Mononuclear cell (primary cell): ENCODE data around the gene PHC2. TPM values are rescaled to one million over a fixed set of nuclear protein-coding genes. Genes with fewer than 3 reads are reported as not detected.
"Not testable (repeated sequence)": the region's sequence is repeated elsewhere in the genome, so short reads cannot be mapped to it uniquely, and the experiment has no call there.

Experiments
- H3K27me3 ChIP-seq: 2 replicates; pipeline ENCODE4 v1.6.0; 2011; ENCODE audit warnings: low read length, control low read depth; ENCODE audit not compliant: insufficient read depth
- H3K4me1 ChIP-seq: 2 replicates; pipeline ENCODE4 v1.5.1; 2011; ENCODE audit warnings: mild to moderate bottlenecking, low read length, control low read depth; ENCODE audit not compliant: insufficient read depth
- H3K4me3 ChIP-seq: 2 replicates; pipeline ENCODE4 v1.5.1; 2011; ENCODE audit warnings: mild to moderate bottlenecking, low read length, moderate library complexity
- H3K9me3 ChIP-seq: 2 replicates; pipeline ENCODE4 v1.5.1; 2011; ENCODE audit warnings: low read depth, mild to moderate bottlenecking, control low read depth, low read length
- total RNA-seq: library from RNA; depleted of rRNA; stranded (reverse); fragments of >200 nt; gene quantifications from one replicate; pipeline ENCODE4 v1.2.3, GENCODE V29; 2012

The PHC2 gene
- total RNA-seq, 1 donor, result 55.6 TPM

DNA sequence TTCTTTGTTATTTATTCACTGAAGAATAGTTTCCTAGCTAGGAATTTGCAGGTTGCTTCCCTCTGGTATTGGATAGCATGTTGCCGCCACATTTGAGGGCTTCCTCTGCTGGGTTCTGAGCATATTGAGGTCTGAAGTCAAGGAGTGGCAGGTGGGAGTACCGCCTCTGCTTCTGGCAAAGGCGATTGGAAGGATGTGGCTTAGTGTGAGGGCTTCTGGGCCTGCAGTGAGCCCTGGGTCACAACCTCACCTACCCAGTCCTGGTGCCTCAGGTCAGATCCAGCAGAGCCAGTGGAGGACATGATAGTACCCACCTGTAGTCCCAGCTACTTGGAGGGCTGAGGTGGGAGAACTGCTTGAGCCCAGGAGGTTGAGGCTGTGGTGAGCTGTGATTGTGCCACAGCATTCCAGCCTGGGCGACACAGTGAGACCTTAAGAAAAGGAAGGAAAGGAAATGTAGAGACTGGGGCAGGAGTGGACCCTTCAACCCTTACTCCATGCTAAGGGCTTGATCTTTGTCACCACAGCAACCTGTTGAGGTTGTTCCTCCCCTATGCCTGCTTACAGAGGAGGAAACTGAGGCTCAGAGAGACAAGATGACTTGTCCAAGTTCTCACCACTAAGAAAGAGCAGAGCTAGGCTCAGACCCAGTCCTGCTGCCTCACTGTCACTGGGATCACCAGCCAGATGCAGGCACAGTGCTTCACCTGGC is 132.8 kb downstream of the PHC2 start:
- no peaks in the 10 kb centered on the region for H3K27me3 ChIP-seq

DNA sequence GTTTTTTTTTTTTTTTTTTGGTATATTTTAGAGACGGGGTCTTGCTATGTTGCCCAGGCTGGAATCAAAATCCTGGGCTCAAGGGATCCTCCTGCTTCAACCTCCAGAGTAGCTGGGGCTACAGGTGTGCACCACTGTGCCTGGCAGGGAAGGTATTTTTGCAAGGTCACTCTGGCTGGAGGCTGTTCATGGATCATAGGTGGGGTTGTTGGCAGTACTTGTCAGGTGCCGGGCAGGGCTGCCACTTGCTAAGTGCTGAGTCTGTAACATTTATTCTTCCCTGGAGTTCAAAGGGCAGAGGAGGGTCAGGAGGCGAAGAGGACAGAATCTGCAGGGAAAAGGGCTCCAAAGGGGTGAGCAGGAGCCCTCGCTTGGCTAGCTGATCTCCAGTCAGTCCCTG is 134.1 kb downstream of the PHC2 start:
- H3K27me3 ChIP-seq, result no peaks in the 10 kb centered on the region

More for the DNA sequence above, 132.8 kb downstream of the PHC2 start:
- Histone ChIP-seq H3K9me3 (no peaks in the 10 kb centered on the region), H3K4me3 (no peak overlapping the region), H3K4me1 (peaks cover 18% of the 10 kb centered on the region)

DNA sequence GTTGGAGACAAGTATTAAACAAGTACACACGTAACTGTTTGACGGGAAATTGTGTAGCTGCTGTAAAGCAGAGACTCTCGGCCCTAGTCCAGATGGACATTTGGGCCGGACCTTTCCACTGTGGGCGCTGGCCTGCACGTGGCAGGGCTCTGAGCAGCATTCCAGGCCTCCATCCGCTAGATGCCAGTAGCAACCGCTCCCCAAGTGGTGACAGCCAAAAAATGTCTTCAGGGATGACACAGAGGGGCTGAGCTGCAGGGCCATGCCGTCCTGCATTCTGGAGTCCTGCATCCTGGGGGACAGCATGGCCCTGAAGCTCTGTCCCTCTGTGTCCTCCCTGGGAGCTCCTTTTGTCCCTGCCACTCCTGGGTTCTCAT is 134.8 kb downstream of the PHC2 start:
- H3K4me3 ChIP-seq, result no peak overlapping the region
- peaks cover 8% of the 10 kb centered on the region for H3K4me1 ChIP-seq
- no peaks in the 10 kb centered on the region for H3K27me3 ChIP-seq

More for the DNA sequence above, 134.1 kb downstream of the PHC2 start:
- Histone ChIP-seq H3K4me1 (peaks cover 8% of the 10 kb centered on the region), H3K4me3 (no peak overlapping the region), H3K9me3 (no peaks in the 10 kb centered on the region)

DNA sequence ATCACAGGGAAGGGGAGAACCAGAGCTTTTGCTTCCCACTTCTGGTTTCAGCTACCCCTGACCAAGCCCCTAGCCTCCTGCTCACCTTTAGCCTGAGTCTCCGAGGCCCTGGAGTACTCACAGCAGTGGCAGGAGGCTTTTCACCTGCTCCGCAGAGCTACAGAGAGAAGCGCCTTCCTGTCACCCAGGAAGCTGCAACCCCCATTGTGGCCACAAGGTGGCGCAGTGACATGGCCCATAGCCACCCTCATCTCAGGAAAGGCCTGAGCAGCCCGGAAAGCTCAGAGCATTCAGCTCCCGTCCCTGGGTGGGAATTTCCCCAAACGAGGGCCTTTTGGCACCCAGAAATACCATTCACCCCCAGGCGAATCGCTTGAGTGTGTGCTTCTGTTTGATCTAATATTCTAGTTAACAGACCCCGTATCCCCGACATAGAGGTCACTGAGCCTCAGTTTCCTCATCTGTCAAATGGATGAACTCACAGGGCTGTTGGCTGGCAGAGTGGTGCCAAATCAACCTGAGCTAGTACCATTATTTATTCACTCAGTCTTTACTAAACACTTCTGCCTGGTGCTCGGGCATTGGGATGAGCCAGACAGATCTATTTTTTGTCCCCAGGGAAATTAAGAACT is 135.3 kb downstream of the PHC2 start:
- no peak overlapping the region for H3K4me3 ChIP-seq

More for the DNA sequence above, 134.8 kb downstream of the PHC2 start:
- H3K9me3 ChIP-seq, result no peaks in the 10 kb centered on the region

DNA sequence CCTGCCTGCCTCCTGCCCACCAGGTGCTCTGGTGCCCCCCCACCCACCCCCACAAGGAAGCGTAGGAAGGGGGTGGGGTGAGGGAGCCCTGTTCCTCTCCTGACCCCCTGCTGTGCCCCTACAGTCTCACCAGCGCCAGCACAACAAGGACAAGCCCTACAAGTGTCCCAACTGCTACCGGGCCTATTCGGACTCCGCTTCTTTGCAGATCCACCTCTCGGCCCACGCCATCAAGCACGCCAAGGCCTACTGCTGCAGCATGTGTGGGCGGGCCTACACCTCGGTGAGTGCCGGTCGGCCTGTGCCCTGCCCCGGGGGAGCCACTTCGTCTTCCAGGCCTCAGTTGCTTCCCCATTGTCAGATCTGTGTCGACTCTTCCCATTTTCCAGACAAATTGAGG is 135.9 kb downstream of the PHC2 start:
- Histone ChIP-seq H3K27me3 (no peaks in the 10 kb centered on the region), H3K4me1 (peaks cover 8% of the 10 kb centered on the region), H3K4me3 (no peak overlapping the region), H3K9me3 (no peaks in the 10 kb centered on the region)

More for the DNA sequence above, 135.3 kb downstream of the PHC2 start:
- Histone ChIP-seq H3K9me3 (no peaks in the 10 kb centered on the region), H3K4me1 (peaks cover 8% of the 10 kb centered on the region), H3K27me3 (no peaks in the 10 kb centered on the region)

DNA sequence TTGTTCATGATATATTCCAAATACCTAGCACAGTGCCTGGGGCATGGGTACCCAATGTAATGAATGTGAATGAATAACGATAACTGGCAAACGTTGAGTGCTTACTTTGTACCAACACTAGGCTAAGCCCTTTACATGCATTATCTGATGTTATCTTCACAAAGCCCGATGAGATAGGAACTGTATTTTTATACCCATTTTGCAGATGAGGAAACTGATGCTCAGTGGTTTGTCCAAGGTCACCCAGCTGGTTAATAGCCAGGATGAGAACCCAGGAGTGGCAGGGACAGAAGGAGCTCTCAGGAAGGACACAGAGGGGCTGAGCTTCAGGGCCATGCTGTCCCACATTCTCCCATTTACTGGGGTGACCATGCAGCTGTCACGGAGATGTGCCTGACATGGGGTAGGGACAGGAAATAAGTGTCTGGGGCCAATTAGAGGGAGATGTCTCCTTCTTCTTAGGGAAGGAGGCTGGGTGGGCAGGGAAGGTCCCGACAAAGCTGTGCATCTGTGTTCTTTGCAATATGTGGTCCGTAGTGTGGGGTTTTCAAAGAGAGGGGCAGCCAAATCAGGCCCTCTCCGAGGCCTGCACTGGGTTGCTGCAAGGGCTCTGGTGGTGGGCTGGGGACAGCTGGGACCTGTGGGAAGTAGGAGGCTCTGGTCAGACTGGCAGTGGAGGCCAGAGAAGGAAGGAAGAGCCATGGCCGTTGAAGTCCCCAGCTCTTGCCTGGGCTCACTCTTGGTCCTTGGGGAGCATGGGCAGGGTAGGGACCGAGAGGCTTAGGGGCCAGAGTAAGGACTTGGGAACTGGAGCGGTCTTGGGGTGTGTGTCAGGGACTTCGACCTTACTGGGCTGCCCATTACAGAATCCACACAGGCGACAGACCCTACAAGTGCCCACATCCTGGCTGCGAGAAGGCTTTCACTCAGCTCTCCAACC is 136.6 kb downstream of the PHC2 start:
- H3K27me3 ChIP-seq, result no peaks in the 10 kb centered on the region
- H3K4me1 ChIP-seq, result peaks cover 8% of the 10 kb centered on the region
- no peak overlapping the region for H3K4me3 ChIP-seq
- H3K9me3 ChIP-seq, result no peaks in the 10 kb centered on the region

DNA sequence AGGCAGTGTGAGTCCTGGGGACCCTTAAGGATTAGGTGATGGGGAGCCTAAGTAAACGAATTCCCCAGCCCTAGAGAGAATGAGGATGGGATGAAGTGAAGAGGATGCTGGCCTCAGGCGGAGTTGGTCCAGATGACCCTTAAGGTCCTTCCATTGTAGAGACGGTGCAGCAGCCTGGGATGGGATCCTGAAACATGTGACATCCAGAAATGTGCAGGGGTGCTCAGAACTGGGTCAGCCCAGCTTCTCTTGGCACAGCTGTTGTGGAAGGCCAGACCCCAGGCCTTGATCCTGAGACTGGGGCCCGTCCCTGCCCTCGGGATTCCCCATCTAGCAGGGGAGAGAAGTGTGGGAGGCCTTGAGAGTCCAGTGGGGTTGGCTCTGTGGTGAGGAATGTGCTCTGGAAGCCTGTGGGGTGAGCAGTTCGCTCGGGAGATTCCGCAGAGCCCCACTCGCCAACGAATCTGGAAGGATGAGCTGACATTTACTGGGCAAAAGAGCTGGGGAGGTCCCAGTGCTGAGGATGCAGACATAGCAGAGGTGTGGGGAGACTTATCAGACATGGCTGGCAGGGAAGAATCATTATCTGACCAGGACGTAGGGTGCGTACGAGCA is 138.1 kb downstream of the PHC2 start:
- Histone ChIP-seq H3K9me3 (no peaks in the 10 kb centered on the region), H3K27me3 (no peaks in the 10 kb centered on the region), H3K4me3 (no peak overlapping the region), H3K4me1 (peaks cover 4% of the 10 kb centered on the region)

DNA sequence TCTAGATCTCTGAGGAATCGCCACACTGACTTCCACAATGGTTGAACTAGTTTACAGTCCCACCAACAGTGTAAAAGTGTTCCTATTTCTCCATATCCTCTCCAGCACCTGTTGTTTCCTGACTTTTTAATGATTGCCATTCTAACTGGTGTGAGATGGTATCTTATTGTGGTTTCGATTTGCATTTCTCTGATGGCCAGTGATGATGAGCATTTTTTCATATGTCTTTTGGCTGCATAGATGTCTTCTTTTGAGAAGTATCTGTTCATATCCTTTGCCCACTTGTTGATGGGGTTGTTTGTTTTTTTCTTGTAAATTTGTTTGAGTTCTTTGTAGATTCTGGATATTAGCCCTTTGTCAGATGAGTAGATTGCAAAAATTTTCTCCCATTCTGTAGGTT is 140.3 kb downstream of the PHC2 start:
- not testable (repeated sequence) for H3K4me3 ChIP-seq, H3K4me1 ChIP-seq, H3K27me3 ChIP-seq, H3K9me3 ChIP-seq

DNA sequence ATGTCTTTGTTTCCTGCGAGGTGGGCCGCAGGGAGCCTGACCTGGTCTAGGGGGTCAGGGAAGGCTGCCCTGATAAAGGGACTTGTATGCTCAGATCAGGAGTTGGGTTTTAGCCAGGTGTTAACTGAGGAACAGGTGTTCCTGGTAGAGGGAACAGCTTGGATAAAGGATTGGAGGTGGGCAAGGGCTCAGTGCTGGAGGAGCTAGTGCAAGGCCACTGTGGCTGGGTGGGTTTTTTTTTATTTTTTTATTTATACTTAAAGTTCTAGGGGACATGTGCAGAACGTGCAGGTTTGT is 141.1 kb downstream of the PHC2 start:
- Histone ChIP-seq H3K4me1 (no peaks in the 10 kb centered on the region), H3K9me3 (no peaks in the 10 kb centered on the region), H3K27me3 (no peaks in the 10 kb centered on the region), H3K4me3 (no peak overlapping the region)

DNA sequence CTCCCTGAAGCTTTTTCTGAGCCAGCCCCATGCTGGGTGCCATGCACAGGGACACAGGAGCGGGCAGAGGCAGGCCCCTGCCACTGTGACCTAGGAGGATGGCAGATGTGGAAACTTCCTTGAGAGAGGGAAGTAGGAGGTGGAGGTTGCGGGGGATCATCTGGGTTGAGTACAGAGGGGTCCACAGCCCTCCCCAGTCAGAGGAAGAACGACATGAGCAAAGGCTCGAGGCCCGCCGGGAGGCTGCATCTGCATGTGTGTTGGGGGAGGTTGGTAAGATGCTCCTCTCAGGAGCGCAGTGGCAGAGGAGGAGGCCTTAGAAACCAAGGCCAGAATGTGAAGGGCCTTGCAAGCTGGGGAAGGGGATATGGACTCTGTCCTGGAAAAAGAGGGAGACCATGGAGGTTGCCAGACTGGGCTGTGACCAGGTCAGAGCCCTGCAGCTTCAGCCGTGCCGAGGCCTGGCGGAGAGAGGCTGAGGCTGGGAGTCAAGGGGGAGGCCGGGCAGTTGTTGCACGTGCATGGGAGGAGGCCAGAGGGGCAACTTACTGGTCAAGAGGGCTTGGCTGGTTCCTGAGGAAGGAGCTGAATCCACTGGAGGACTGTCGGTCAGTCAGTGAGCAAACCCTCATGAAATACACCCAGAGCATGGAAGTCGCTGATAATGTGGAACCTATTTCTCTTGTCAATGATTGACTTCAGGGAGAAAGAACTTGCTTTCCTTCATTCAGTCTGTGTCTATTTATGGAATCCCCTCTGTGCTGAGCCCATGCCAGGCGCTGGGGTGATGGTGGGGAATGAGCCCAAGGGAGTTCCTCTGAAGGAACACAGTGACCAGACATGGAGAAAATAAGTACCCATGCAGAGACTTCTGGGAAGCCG is 141.7 kb downstream of the PHC2 start:
- Histone ChIP-seq H3K4me3 (no peak overlapping the region), H3K27me3 (no peaks in the 10 kb centered on the region), H3K4me1 (no peaks in the 10 kb centered on the region), H3K9me3 (no peaks in the 10 kb centered on the region)

DNA sequence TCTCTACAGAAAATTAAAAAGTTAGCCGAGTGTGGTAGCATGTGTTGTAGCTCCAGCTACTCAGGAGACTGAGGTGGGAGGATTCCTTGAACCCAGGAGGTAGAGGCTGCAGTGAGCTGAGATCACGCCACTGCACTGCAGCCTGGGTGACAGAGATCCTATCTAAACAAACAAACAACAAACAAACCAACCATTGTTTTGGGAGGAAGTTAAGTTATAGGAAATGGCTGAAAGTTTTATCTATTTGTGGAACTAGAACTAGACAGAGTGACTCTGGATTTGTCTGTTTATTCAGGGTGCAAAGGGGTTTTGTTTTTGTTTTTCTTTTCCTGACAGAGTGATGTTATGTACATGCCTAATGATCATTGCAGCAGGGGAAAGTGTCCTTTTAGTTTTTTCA is 143.6 kb downstream of the PHC2 start:
- Histone ChIP-seq H3K4me1 (no peaks in the 10 kb centered on the region), H3K4me3 (no peak overlapping the region), H3K9me3 (no peaks in the 10 kb centered on the region), H3K27me3 (no peaks in the 10 kb centered on the region)

DNA sequence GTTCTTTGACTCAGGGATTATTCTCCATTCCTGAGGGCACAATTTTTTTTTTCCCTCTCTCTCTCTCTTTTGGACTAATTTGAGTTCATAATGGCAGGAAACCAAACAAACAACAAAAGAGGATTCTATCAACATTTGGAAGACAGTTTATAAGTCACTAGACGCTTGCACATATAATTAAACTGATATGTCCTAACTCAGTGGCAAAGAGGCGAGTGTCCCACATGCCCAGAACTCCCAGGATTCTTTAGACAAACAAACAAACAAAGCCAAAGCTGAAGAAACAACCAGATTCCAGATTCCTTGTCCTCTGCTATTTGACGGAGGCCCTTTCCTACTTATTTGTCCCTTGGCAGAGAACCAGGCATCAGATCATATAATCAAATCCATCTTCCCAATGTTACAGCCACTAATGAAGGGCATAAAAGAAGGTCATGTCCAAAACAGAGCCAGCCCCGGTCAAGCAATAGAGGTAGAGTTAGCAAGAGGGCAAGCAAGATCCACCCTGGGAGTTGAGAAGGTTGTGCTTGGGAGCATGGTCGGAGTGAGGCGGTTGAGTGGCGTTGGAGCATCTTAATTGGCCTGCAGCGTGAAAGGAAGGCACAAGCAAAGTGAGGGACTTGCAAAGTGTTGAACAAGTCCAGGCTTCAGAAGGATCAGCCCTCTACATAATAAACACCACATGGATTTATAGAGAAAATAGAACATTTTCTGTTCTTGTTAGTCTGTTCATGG is 144.3 kb downstream of the PHC2 start:
- Histone ChIP-seq H3K9me3 (no peaks in the 10 kb centered on the region), H3K27me3 (no peaks in the 10 kb centered on the region), H3K4me3 (no peak overlapping the region), H3K4me1 (no peaks in the 10 kb centered on the region)

DNA sequence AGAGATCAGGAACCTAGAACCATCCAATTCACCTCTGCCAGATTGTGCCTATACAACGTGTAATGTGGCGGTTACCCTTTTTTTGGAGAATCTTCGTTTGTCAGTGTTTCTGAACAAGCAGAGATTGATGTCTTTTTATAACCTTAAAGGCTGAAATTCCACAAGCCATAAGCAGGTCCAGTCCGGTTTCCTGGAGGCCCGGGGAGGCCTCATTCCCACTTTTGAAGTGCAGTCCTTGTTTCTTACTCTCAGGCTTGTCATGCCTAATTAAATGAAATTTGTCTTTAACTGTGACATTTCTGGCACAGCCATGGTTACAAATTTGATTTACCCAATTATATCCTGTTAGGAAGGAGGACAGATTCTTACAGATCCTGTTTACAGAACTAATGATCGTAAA is 146.8 kb downstream of the PHC2 start:
- Histone ChIP-seq H3K9me3 (no peaks in the 10 kb centered on the region), H3K27me3 (no peaks in the 10 kb centered on the region), H3K4me3 (no peak overlapping the region), H3K4me1 (no peaks in the 10 kb centered on the region)

DNA sequence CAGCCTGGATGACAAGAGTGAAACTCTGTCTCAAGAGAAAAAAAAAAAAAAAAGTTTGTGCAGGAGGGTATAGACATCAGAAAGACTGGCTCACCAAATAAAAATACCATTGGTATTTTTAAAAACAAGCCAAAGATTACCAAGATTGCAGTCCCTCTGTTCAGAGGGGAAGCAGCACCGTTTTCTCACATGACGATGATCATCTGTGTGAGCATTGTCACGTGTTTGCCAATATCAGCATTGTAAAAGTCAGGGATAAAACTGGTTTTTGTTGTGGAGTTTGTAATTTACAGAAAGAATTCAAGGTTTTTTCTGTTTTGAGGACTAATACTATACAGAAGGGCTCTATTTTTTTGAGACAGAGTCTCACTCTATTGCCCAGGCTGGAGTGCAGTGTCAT is 148.1 kb downstream of the PHC2 start:
- no peaks in the 10 kb centered on the region for H3K9me3 ChIP-seq
- H3K27me3 ChIP-seq, result no peaks in the 10 kb centered on the region
- no peak overlapping the region for H3K4me3 ChIP-seq
- no peaks in the 10 kb centered on the region for H3K4me1 ChIP-seq
